ENCODE measurements around the gene ZC3HAV1L.
"Not testable (repeated sequence)": the region's sequence is repeated elsewhere in the genome, so short reads cannot be mapped to it uniquely, and the experiment has no call there.

The ZC3HAV1L gene

GRCh38 chr7:139035586-139036353 lies at the start of gene ZC3HAV1L:
Gene ZC3HAV1L, minus strand, starts transcription at chr7:139036042. Its CDS starts 25 bp downstream, at chr7:139036017.
- peak; percentile 4 to 38 (median 18) for DNase-seq (ENCODE audit: low read depth in 3 of 3)

DNA sequence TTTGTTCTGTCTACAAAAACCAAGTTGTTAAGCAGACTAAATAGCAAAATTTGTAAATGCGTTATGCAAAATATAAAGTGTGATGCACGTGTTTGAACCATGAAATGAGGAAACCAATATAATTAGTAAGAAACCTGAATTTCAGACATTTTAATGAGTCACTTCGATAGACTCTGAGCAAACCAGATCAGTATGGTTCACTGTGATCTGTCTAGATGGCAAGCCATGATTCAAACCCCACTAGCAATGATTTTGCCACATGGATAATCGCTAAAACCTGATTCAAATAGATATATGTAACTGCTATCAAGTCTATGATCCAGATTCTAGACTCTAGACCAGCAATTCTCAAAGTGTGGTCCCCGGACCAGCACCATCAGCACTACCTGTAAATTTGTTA lies 48.9 kb upstream of the ZC3HAV1L start:
- no peak for DNase-seq (ENCODE audit: low read depth in 3 of 3)

- DNase-seq (ENCODE audit: low read depth in 3 of 3): no peak
Observed at GRCh38 chr7:139081584-139081983, 45.7 kb upstream of the ZC3HAV1L start.

GRCh38 chr7:139080905-139081304 lies 45.1 kb upstream of the ZC3HAV1L start:
- no peak for DNase-seq (ENCODE audit: low read depth in 3 of 3)

DNA sequence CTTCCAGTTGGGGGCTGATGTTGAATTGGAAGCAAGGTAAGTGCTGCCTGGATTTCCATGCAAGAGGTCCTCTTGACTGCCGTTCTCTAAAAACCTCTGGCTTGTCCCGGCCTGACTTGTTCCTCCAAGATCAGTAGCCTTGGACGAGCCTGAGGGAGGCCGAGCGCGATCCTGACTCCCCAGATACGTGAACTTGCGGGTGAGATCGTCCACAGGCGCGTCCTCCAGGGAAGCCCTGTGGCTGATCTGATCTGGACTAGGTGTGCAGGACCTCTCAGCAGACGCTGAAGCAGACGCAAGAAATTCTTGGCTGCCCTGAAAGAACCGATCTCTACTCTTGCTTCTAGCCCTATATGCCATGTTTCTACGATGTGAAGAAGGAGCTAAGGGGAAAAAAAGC lies 44.0 kb upstream of the ZC3HAV1L start:
- DNase-seq (ENCODE audit: low read depth in 3 of 3): no peak

DNA sequence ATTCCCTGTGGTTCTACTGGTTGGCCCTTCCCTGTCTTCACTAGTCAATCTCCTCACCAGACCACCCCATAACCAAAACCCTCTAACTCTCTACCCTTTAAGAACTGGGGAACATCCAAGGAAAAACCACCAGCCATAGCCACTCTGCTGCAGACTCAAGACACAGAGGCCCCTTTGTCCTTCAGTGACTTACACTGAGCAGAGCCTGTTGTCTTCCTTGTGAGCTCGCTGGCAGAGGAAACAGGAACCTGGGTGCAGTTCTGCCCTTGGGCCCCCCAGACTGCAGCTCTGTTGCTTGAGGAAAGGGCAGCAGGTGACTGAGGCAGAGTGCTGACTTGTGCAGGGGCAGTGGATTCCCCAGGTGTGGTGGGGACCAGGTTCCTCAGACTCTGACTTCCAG lies 43.1 kb upstream of the ZC3HAV1L start:
- DNase-seq (ENCODE audit: low read depth in 3 of 3): no peak

GRCh38 chr7:139078399-139078798 lies 42.6 kb upstream of the ZC3HAV1L start:
- no peak for DNase-seq (ENCODE audit: low read depth in 3 of 3)

- DNase-seq (ENCODE audit: low read depth in 3 of 3): not testable (repeated sequence)
Observed at GRCh38 chr7:139077706-139078105, 41.9 kb upstream of the ZC3HAV1L start.

DNA sequence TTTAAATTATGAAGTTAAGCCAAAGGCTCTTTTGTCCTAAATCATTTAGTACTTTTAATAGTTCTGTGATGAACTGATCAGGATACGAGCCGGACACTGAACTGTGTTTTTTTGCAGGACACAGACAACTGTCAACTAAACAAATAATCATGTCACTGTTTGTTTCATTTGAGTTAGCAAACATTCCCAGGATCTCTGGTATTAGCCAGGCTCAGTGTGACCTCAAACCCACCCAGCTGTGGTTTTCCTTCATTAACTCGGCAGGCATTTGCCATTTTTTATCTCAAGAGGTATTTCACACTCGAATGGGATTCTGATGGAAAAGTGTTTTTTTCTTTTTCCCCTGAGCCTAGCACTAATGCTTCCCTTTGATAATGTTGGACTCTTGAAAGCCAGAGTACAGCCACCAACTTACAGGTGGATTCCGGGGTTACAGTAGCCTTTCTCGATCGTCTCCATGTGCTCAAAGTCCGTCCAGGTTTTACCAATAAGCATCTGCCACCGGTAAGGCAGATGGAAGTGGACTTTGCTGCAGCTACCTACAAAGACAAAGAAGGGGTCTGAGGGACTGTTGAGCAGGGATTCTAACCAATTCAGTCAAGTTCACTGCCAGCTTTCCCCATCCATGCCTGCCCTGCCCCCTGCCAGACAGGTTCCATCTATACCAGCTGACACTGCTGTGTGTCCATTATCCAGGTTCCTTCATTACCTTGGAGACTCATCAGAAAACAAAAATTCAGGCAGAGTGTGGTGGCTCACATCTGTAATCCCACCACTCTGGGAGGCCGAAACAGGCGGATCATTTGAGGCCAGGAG lies 40.2 kb upstream of the ZC3HAV1L start:
- no peak for DNase-seq (ENCODE audit: low read depth in 3 of 3)

- DNase-seq (ENCODE audit: low read depth in 3 of 3): peak in 2 of 3 experiments; percentile 30 to 57
Observed at GRCh38 chr7:139075031-139075652, 39.3 kb upstream of the ZC3HAV1L start.

DNA sequence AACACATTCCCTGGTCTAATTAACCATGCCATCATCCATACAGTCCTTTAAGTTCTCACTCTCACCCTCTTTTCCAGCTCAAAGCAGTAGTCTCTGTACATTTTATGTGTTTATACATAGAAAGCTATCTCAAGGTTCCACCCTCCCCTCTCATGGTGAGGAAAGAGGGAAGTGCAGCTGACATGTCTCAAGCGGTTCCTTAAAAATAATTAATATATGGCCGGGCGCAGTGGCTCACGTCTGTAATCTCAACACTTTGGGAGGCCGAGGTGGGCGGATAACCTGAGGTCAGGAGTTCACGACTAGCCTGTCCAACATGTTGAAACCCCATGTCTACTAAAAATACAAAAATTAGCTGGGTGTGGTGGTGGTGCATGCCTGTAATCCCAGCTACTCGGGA lies 37.0 kb upstream of the ZC3HAV1L start:
- DNase-seq (ENCODE audit: low read depth in 3 of 3): no peak

DNA sequence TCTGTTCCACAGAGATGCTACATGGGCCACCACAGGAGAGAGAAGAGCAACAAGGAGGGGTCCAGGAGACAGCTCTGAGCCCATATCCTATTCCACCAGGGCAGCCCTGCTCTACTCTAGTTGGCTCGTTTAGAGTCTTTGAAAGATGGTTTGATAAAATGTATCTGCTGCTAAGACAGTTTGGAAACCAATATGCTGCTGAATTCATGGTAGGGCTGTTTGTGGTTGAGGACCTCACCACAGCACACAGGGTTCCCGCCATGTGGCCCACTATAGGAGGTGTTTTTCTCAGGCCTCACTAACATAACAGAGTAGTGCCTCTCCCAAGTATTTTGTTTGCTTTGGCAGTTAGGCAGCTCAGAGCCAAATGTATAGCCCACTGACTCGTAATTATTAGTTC lies 35.8 kb upstream of the ZC3HAV1L start:
- DNase-seq (ENCODE audit: low read depth in 3 of 3): no peak

GRCh38 chr7:139068544-139069399 lies 32.9 kb upstream of the ZC3HAV1L start:
- no peak for DNase-seq (ENCODE audit: low read depth in 3 of 3)

DNA sequence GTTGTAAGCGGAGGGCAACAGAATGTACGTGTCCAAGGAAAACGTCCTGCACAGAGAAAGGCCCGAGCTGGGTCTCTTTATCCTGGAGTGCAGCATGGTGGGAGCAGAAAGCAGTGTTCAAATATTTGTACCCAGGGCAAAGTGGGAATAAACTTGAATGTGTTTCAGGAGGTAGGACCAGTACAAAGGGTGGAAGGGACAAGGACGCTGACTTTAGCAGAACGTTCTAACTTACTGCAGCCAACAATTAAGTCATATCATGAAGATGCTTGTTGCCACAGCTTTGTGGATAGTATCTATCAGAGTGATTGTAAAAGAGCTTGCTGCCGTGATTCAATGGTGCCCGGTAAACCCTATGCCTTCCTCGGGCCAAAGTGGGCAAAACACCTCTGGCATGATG lies 30.5 kb upstream of the ZC3HAV1L start:
- no peak for DNase-seq (ENCODE audit: low read depth in 3 of 3)

DNA sequence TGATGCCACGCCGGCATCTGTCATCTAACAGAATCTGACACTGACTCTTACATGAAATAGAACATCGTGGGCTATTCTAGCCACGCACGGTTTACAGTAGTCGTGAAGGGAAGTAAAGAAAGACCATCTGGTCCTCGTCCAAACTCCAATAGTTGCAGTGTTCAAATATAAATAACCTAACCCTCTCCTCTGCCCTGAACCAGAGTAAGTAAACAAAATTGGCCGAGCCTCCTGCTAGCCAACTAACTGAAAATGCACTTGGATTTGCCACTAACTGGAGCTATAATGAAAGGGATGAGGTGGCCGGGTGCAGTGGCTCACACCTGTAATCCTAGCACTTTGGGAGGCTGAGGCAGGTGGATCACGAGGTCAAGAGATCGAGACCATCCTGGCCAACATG lies 29.5 kb upstream of the ZC3HAV1L start:
- no peak for DNase-seq (ENCODE audit: low read depth in 3 of 3)

DNA sequence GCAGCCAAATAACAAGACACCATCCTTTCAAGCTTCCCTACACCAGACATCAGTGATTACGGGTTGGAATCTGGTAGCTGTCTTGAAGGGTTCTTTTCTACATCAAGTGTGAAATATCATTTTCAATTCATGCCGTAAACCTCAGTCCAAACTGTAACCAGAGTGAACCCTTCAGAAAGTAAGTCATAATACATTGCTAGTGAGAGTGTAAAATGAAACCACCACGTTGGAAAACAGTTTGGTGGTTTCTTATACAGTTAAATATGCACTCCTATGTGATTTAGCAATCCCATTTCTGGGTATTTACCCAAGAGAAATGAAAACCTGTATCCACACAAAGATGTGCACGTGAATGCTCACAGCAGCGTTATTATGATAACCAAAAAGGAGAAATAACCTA lies 25.6 kb upstream of the ZC3HAV1L start:
- DNase-seq (ENCODE audit: low read depth in 3 of 3): no peak

DNA sequence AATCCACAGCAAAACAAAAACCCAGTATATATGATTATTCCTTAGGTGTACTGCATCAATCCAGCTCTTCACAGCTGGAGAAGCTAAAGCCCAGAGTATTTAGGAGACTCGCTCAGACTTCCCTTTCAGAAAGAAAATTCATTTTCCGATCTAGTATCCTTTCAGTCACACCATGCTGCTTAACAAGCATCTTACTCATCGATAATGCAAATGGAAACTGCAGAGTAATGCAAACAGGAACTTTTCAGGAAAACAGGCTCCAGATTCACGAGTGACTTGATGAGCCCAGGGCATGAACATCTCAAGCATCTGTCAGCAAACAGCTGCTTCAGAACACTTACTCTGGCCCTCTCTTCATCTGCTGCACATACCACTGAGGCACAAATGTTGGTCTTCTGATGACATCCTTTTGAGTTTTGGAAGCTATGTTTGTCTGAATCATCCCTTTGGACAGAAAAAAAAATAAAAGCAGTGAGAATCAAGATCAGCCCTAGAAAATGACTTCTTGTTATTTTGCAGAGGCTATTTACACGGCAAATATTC lies 24.9 kb upstream of the ZC3HAV1L start:
- DNase-seq (ENCODE audit: low read depth in 3 of 3): no peak

- DNase-seq (ENCODE audit: low read depth in 3 of 3): no peak
Observed at GRCh38 chr7:139059905-139060304, 24.1 kb upstream of the ZC3HAV1L start.

DNA sequence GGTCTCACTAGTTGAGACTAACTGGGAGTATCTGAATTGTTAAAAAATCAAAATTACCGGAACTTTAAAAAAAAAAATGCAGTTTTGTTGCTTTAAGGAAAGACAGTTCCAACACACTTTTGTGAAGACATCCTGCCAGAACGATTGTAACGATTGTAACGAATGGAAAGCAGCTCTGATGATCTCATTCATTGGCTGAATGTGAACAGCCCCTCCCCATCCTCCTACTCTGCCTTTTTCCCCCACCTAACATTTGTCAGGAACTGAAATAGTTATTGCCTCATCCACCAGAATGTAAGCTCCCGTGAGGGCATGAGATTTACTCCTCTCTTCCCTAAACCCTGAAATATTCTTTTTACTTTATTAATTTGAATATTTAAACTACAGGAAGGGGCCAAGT lies 23.1 kb upstream of the ZC3HAV1L start:
- no peak for DNase-seq (ENCODE audit: low read depth in 3 of 3)

DNA sequence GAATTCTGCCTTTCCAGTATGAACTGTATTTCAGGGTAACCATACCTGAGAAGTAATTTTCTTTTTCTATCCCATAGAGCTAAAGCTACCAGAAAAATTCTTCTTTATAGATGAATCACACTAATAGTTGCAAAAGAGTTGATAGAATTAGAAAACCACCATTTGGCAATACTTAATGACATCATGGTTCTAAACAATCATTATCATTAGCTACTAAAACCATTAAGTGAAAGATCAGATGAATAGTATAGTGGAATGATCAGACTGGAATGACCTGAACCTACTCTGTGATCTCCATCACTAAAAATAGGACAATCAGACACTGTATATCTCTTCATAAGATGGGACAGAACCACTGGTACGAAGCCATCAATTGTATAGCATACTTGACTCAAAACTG lies 19.8 kb upstream of the ZC3HAV1L start:
- DNase-seq (ENCODE audit: low read depth in 3 of 3): no peak

DNA sequence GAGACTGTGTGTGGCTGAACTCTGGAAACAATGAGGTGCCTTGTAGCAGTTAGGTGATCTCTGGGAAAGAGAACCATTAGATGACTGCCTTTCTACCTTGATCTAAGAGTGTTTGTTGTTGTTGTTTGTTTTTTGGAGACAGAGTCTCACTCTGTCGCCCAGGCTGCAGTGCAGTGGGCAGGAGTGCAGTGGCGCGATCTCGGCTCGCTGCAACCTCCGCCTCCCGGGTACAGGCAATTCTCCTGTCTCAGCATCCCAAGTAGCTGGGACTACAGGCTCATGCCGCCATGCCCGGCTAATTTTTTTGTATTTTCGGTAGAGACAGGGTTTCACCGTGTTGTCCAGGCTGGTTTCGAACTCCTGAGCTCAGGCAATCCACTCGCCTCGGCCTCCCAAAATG lies 18.8 kb upstream of the ZC3HAV1L start:
- DNase-seq (ENCODE audit: low read depth in 3 of 3): not testable (repeated sequence)

Measured in stimulated activated CD4-positive, alpha-beta T cell treated with anti-CD3 and anti-CD28 coated beads, TNF-alpha, amount 100 ng/mL, for 4 hours (primary cell).